GM18511 (cell line): Measurements from ENCODE around the gene SGSH.
"Not testable (repeated sequence)": the region's sequence is repeated elsewhere in the genome, so short reads cannot be mapped to it uniquely, and the experiment has no call there.

ENCODE experiments used
- ATAC-seq: cut with Tn5 transposase; IDR thresholded peaks from one replicate; pipeline ENCODE4 v1.9.1; 2021; ENCODE audit warnings: mild to moderate bottlenecking, moderate library complexity; ENCODE audit not compliant: unreplicated experiment

Gene SGSH

DNA sequence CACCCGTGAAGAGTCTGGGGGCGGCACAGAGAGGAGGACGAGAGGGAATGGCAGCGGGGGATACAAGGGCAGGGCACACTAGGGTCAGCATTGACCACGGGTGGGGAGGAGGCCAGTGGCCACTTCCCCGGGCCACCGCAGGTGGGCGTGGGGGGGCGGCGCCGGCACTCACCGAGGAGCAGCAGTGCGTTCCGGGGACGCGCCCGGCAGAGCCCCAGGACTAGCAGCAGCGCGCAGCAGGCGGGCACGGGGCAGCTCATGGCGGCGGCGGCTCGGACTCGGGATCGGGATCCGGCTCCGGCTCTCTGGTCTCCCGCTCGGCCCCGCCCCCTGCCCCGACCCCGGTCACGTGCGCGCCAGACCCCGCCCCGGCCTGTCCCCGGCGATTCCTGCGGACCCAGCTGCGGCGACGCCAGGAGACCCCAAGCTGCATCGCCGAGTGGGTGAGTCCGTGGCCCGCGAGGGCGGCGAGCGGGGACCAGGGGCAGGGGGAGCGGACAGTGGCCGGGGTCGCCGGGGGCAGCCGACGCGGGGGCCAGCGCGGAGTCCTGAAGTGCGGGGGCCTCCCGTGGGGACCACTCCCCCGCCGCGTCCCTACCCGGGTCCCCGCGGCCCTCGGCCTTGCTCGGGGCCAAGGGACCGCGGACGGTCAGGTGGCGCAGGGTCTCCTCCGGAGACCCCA lies at the start of gene SGSH, which contains the start of gene SLC26A11:
Gene SGSH, minus strand, starts transcription at position 280 of the 682 bp plus-strand sequence. Its CDS starts 20 bp downstream, at position 260.
Gene SLC26A11, plus strand, starts transcription at position 374 of the 682 bp plus-strand sequence. CDS start 1,134 bp downstream, outside the sequence.
- peak; percentile 49 for ATAC-seq

DNA sequence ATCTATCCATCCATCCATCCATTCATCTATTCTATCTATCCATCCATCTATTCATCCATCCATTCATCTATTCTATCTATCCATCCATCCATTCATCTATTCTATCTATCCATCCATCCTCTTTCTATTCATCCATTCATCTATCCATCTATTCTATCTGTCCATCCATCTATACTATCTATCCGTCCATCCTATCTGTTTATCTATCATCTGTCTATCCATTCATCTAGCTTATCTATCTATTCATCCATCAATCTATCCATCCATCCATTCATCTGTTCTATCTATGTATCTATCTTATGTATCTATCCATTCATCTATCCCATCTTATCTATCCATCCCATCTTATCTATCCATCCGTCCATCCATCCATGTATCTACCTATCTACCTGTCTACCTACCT lies 49.3 kb upstream of the SGSH start:
- ATAC-seq: no peak

DNA sequence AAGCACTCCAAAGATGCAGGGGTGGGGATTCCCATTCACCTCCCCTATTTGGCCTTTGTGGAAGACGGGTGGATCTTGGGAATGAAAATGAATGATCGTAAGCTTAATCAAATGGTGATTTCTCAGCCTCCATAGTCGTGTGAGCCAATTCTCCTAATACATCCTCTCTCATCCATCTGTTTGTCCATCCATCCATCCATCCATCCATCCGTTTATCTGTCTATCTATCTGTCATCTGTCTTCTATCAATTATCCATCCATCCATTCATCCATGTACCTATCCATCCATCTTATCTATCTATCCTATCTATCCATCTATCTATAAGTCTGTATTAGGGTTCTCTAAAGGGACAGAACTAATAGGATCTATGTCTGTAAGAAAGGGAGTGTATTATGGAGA lies 48.3 kb upstream of the SGSH start:
- no peak for ATAC-seq

DNA sequence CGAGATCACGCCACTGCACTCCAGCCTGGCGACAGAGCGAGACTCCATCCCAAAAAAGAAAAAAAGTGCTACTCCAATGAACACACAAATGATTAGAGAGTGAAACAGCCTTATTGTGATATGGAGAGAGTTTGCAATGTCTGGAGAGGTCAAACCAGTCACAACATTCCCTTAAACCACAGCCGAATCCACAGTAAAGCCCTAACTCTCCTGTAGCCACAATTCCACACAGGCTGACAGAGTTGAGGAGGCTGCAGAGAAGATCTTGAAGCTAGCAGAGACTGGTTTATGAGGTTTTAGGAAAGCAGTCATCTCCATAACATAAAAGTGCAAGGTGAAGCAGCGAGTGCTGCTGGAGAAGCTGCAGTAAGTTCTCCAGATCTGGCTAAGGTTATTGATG lies 47.3 kb upstream of the SGSH start:
- no peak for ATAC-seq

GRCh38 chr17:80265205-80266068 lies 45.3 kb upstream of the SGSH start:
- ATAC-seq: no peak

DNA sequence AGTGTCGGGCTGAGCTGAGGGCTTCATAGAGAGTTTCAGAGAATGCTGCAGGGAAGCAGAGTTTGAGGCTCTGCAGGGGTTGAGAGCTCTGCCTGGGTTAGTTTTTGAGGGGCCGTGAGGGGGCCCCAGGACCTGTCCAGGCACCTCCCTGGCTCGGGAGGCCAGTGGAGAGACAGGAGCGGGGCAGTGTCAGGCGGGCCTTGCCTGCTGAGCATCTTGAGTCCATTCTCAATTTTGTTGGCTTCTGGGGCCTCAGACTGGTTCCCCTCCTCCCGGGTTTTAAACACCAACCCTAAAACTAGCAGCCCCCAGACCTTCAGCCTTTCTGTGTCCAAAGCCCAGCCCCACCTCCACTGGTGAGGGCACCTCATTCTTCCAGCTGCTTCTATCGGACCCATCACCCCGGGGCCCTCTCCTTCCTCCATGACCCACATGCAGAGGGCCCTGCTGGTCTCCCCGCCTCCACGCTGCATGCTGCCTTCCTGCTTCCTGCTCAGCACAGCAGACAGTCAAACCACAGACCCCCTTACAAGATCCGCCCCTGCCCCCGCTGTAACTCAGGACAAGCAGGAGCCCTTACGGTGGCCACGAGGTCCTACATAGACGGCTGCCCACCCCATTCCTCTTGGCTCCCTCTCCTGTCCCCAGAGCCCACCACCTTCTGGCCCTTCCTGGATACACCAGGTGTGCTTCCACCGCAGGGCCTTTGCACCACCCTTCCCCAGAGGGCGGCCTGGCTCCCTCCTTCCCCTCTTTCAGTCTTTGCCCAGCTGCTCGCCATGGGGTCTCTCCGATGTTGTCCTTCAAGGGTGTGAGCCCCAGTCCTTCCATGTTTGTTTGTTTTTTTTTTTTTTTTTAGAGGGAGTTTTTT lies 44.3 kb upstream of the SGSH start:
- no peak for ATAC-seq

- ATAC-seq: peak; percentile 48
These were observed 43.4 kb upstream of the SGSH start for GRCh38 chr17:80263253-80264204.

GRCh38 chr17:80262775-80263244 lies 42.7 kb upstream of the SGSH start:
- ATAC-seq: no peak

GRCh38 chr17:80262291-80262690 lies 42.2 kb upstream of the SGSH start:
- ATAC-seq: no peak

DNA sequence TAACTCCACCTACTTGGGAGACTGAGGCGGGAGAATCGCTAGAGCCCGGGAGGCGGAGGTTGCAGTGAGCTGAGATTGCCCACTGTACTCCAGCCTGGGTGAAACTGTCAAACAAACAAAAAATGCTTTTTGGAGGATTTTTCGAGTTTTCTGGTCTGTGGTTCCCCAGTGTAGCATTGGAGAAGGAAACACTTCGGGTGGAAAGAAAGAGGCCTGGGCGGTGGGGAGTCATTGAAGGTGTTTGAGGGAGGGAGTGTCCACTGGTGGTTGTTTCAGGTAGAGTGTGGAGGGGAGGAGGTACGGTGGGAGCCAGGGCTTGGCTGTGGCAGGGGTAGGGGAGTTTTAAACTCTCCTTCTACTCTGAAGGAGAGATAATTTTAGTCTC lies 41.8 kb upstream of the SGSH start:
- no peak for ATAC-seq

DNA sequence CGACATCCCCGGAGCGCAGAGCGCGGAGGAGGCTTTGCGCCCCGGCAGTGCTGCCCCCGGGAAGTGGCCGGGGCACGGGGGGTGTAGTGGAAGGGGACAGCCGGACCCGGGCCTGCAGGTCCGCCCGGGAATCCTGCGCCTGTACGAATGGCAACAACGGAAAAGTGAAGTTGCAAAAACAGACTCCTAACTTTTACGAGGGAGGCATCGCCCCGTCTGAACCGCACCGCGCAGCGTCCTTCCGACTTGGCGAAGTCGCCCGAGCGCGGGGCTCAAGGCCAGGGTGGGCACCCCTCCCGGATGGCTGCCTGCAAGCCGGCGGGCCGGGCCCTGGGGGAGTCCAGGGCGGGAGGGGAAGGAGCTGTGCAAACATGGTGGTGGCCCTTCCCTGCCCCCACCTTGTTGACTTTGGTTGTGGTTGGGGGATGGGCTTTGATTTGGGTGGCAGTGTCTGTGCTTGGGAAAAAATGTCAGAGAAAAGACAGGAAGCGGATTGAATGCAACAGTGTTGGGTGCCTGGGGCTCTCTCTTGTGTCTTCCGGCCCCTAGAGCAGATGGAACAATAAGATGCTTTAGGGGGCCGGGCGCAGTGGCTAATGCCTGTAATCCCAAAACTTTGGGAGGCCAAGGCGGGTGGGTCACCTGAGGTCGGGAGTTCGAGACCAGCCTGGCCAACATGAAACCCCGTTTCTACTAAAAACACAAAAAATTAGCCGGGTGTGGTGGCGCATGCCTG lies 41.2 kb upstream of the SGSH start:
- no peak for ATAC-seq

GRCh38 chr17:80260791-80261158 lies 40.6 kb upstream of the SGSH start, which contains the start of gene RNF213:
RNF213 (plus strand) TSS chr17:80260852; CDS start chr17:80263682, 2,830 bp downstream.
- ATAC-seq: peak; percentile 35

DNA sequence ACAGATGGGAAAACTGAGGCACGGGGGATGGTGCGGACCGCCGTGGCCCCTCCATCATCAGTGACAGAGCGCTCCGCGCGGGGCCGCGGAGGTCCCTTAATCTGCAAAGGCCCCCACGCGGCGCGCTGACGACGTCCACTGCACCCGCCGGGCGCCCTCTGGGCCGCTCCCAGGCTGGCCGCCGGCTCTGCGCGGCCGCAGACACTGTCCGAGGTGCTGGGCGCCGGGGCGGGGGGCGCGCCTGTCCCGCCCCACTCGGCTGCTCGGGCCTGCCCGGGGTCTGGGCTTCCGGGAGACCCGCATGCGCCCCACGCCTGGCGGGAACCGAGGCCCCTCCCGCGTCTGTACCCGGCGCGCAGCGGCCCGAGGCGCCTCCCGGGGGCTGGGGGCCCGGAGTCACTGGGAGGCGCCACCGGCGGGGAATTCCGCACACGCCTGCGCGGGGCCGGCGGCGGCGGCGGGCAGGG lies 40.0 kb upstream of the SGSH start:
- no peak for ATAC-seq

- ATAC-seq: no peak
These were observed 39.4 kb upstream of the SGSH start for GRCh38 chr17:80259457-80260068.

GRCh38 chr17:80258296-80258695 lies 38.2 kb upstream of the SGSH start:
- ATAC-seq: not testable (repeated sequence)

GRCh38 chr17:80257716-80258213 lies 37.6 kb upstream of the SGSH start:
- no peak for ATAC-seq

DNA sequence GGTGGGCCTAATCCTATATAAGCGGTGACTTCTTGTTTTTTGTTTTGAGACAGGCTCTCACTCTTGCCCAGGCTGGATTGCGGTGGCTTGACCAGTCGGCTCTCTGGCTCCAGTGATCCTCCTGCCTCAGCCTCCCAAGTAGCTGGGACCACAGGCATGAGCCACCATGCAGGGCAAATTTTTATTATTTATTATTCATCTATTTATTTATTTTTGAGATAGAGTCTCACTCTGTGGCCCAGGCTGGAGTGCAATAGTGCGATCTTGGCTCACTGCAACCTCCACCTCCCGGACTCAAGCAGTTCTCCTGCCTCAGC lies 35.9 kb upstream of the SGSH start:
- no peak for ATAC-seq

- ATAC-seq: peak; percentile 58
These were observed 34.5 kb upstream of the SGSH start for GRCh38 chr17:80254396-80255251.
